Right cardiac atrium (tissue), 5 donors: ENCODE results near the gene NINJ2. TPM values are rescaled to one million over a fixed set of nuclear protein-coding genes. Genes with fewer than 3 reads are reported as not detected.

Experiments used
- ATAC-seq, 2 donors: fragments of 200-7000 bp; cut with Tn5 transposase; one replicate each; pipeline versions ENCODE4 v1.8.0 to v1.9.1; 2020; ENCODE audit warnings: moderate library complexity in 2 of 2, mild to moderate bottlenecking in 1 of 2
- DNase-seq, 3 donors: peaks; one replicate each; pipeline ENCODE4 v3.0.0-alpha.2; 2020
- H3K27ac ChIP-seq: one replicate; pipeline ENCODE4 v1.5.1; 2013; ENCODE audit warnings: mild to moderate bottlenecking, low read length, control low read depth, moderate library complexity
- H3K27me3 ChIP-seq: one replicate; pipeline ENCODE4 v1.6.1; 2013; ENCODE audit not compliant: control insufficient read depth, insufficient read depth
- H3K4me1 ChIP-seq: one replicate; pipeline ENCODE4 v1.6.1; 2013; ENCODE audit warnings: low read length; ENCODE audit not compliant: control insufficient read depth, insufficient read depth
- H3K4me3 ChIP-seq: one replicate; pipeline ENCODE4 v1.5.1; 2013; ENCODE audit warnings: low read length, control low read depth
- H3K9me3 ChIP-seq: one replicate; pipeline ENCODE4 v1.6.1; 2013; ENCODE audit warnings: low read length; ENCODE audit not compliant: control insufficient read depth
- WGBS: extraction: QIAGEN DNeasy Blood & Tissue Kit; methylation state at CpG from one replicate; pipeline ENCODE4 v1.1.7; 2013; 5-methylcytosine and 5-hydroxymethylcytosine counted together
- intact Hi-C, 4 donors: fragments of 100-400 bp; cut with DNase I; formaldehyde crosslinking; loops; one replicate each; pipeline versions ENCODE4 v1.11.0 to v1.14.0; 2022 to 2023
- polyA plus RNA-seq: library from polyadenylated mRNA; stranded (reverse); fragments of 200-250 nt; gene quantifications from one replicate; pipeline ENCODE4 v1.2.3, GENCODE V29; 2013
- total RNA-seq, 4 donors: library from RNA; stranded (reverse); fragmentation: NEBNext Ultra II Directional; extraction: Animal tissue kit (Norgen Biotek cat#: 25700); gene quantifications; one replicate each; pipeline ENCODE4 v1.2.1, GENCODE V29; 2021
- donor health status: healthy with polysubstance abuse.
- donor health status: DM: no; HTN: yes; CAD: no.
- donor health status: DM: no; HTN: no; CAD: no.
- donor health status: DM: no; HTN: yes; CAD: no; lungs with severe emphysema.
- donor health status: DM: yes; HTN: yes; CAD: no.

The NINJ2 gene
- total and polyA plus RNA-seq, 5 donors, result 3.6 to 7.4 (median 5.5) TPM

DNA sequence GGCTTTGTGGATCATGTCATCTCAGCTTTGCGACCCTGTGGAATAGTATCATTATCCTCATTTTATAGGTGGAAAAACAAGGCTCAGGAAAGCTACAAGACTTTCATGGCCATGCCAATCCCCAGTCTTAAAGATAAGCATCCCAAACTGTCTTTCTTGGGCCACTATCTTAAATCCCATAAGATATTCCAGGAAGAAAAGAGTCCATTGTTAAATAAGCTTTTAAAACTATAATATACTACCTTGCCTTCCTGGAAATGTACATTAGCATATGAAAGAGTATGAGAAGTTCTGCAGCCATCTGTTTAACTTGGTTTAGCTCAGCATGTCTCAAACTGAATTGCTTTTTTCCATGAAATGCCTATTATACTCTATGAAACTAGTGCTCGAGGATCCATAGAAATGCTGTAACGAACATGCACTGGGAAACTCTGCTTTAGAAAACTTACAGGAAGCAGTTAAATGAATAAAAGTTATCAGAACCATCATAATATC, 126.4 kb downstream of the NINJ2 start:
- ATAC-seq (no peak), DNase-seq (no peak)
- WGBS, result 94% methylated on average over 3 of the region's 3 CpGs
- intact Hi-C loops, result no loop called here
- H3K27ac ChIP-seq, result no peak overlapping the region
- H3K9me3 ChIP-seq, result no peaks in the 10 kb centered on the region
- peaks cover 4% of the 10 kb centered on the region for H3K4me1 ChIP-seq
- no peaks in the 10 kb centered on the region for H3K27me3 ChIP-seq
- no peak overlapping the region for H3K4me3 ChIP-seq

DNA sequence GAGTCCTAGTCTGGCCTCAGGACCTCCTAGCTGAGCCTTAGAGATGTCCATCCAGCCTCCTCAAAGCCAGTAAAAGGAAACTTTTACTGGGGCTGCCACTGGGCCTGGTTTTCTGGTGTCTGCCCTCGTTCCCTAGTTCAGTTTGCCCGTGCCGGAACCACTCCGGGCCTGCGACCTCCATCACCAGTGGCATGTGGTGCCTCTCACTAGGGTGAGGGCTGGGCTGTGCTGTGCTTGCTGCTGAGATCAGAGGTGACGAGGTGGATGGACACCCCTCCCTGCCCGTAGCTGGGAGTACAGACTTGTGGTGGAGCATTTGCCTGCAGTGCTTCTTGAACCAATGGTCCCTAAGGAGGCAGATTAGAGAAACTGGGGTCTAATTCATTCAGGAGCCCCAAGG, 127.8 kb downstream of the NINJ2 start:
- intact Hi-C loops, result no loop called here
- Histone ChIP-seq H3K27ac (no peak overlapping the region), H3K27me3 (no peaks in the 10 kb centered on the region), H3K4me1 (no peaks in the 10 kb centered on the region), H3K9me3 (no peaks in the 10 kb centered on the region), H3K4me3 (no peak overlapping the region)
- DNase-seq (no peak), ATAC-seq (no peak)
- 88% methylated on average over 7 of the region's 7 CpGs for WGBS

DNA sequence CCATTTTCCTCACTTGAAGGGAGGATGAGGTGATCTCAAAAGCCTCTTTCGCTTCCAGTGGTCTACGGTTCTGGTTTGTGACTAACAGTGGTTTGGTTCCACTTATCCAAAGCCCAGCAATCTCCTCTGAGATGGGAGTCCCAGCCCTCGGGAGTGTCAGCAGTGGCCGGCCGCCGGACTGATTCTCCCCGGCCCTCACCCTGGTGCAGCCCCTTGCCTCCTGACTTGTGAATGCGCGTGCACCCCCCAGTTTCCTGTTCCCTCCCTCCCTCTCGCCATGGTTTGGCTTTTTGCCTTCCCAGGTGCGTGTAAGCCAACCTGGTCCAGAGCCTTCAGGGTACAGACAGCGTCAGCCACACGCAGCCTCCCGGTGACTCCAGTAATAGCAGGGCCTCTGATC, 129.0 kb downstream of the NINJ2 start:
- no peak for ATAC-seq
- no peaks in the 10 kb centered on the region for H3K4me1 ChIP-seq
- H3K27me3 ChIP-seq, result no peaks in the 10 kb centered on the region
- 78% methylated on average over 14 of the region's 14 CpGs for WGBS
- no peaks in the 10 kb centered on the region for H3K9me3 ChIP-seq
- DNase-seq, result no peak
- intact Hi-C loops, result no loop called here
- H3K27ac ChIP-seq, result no peak overlapping the region
- no peak overlapping the region for H3K4me3 ChIP-seq

DNA sequence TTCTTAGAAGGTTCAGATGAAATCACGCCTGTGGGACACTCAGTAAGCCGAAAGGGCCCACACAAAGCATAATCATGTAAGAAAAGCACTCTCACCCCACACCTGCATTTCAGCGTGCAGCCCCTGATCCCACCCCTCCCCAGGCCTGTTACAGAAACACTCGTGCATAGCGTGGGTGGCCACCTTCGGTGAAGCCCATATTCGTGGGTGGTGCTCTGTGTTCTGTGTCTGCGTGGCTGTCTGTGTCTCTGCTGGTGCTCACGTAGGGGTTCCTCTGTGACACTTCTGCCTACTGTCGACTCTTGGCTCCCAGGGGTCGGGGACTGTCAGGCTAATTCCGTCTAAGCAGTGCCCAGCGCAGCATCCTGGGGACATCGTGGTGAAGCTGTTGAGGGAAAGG, 129.5 kb downstream of the NINJ2 start:
- ATAC-seq (no peak), DNase-seq (no peak)
- H3K9me3 ChIP-seq, result no peaks in the 10 kb centered on the region
- H3K27me3 ChIP-seq, result no peaks in the 10 kb centered on the region
- WGBS, result 86% methylated on average over 14 of the region's 14 CpGs
- no peak overlapping the region for H3K27ac ChIP-seq
- no peaks in the 10 kb centered on the region for H3K4me1 ChIP-seq
- H3K4me3 ChIP-seq, result no peak overlapping the region
- intact Hi-C loops, result no loop called here

DNA sequence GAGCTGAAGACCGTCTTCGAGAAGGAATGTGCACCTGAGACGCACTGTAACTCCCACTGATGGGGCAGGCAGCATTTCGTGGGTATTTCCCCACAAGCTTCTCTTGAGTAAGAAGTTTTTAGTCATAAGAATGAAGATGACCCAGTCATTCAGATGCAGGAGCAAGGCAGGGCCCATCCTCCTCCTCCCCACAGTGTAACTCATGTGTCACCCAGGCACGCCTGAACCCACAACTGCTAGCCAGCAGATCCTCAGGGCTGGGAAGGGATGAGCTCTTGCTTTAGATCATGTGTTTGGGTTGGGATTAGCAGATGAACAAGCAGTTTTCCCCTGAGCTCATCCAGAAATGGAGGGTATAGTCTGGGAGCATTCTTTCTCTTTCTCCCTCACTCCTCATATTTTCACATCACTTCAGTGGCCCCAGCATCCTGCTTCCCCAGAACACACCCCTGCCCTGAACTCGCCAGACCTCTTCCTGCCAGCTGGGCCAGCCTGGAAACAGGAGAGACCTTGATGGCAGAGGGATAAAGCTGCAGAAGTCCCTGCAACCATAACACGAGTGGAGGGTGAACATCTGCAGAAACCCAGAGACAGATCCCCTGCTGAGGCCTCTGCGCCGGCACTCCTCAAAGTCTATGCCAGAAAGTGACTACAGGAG, 130.2 kb downstream of the NINJ2 start:
- Histone ChIP-seq H3K27ac (no peak overlapping the region), H3K4me1 (no peaks in the 10 kb centered on the region), H3K4me3 (no peak overlapping the region), H3K9me3 (no peaks in the 10 kb centered on the region), H3K27me3 (no peaks in the 10 kb centered on the region)
- ATAC-seq (no peak), DNase-seq (no peak)
- WGBS, result 87% methylated on average over 9 of the region's 9 CpGs
- intact Hi-C loops, result no loop called here

DNA sequence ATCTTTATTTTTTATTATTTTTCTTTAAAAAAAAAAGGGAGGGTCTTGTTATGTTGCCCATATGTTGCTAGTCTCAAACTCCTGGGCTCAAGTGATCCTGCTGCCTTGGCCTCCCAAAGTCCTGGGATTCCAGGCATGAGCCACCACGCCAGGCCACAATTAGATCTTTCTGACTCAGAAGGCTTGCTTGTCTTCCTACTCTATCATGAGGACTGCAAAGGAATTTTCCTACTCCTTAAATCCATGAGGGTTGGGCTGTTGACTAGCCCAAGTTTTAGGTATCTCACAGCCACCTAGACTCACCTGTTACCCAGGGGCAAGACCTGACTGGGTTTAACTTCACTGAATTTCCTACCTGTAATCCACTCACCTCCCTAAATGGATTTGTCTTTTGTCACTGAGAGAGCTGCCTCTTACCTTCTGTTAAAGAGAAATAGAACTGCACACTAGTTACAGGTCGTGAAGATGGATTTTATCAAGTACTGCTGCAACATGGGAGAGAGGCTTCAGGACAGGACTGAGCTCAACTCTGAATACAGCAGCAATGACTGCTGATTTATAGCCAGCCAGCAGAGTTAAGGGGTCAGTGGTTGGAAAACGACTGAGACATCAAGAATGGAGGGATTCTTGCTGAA, 131.2 kb downstream of the NINJ2 start:
- no peaks in the 10 kb centered on the region for H3K9me3 ChIP-seq
- intact Hi-C loops, result no loop called here
- DNase-seq, result no peak
- no peak overlapping the region for H3K27ac ChIP-seq
- H3K4me3 ChIP-seq, result no peak overlapping the region
- no peaks in the 10 kb centered on the region for H3K4me1 ChIP-seq
- WGBS, result 84% methylated on average over 3 of the region's 3 CpGs
- ATAC-seq, result no peak
- no peaks in the 10 kb centered on the region for H3K27me3 ChIP-seq

DNA sequence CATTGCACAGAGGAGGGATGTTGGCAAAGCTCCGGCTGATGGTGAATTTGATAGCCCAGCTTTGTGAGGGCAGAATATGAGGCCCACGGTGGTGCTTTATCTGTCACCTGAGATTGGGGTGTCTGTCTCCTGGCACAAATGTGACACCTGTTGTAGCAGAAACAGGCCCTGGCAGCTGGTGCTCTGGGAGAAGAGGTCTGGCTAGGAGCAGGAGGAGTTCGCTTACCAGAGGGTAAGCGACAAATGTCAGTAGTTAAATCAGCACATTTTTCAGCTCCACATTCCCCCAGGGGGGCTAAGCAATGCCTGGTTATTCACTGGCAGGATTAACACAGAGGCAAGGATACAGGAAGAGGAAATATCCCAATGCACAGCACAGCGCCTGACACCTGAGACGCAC, 132.4 kb downstream of the NINJ2 start:
- Histone ChIP-seq H3K9me3 (no peaks in the 10 kb centered on the region), H3K4me3 (no peak overlapping the region), H3K27me3 (no peaks in the 10 kb centered on the region), H3K27ac (no peak overlapping the region), H3K4me1 (no peaks in the 10 kb centered on the region)
- intact Hi-C loops, result no loop called here
- DNase-seq, result no peak
- WGBS, result 82% methylated on average over 6 of the region's 6 CpGs
- no peak for ATAC-seq

DNA sequence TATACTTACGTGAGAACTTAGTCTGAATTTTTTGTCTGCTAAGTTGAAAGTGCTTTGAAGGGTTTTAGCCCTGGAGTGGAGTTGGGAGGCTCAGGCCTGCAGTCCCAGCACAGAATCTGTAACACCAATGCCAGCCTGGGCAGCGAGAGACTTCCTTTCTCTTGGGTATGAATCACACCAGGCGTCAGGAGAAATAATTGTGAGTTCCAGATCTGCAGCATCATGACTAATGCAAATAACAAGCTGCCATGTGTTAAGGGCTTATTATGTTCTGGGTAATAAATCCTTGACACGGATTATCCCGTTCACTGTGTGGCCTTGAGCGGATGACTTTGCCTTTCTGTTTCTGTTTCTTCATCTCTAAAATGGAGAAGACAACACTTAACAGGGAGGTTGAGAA, 132.9 kb downstream of the NINJ2 start:
- WGBS, result 89% methylated on average over 6 of the region's 6 CpGs
- intact Hi-C loops, result no loop called here
- H3K27me3 ChIP-seq, result no peaks in the 10 kb centered on the region
- no peak overlapping the region for H3K27ac ChIP-seq
- DNase-seq (no peak), ATAC-seq (no peak)
- H3K9me3 ChIP-seq, result no peaks in the 10 kb centered on the region
- no peaks in the 10 kb centered on the region for H3K4me1 ChIP-seq
- no peak overlapping the region for H3K4me3 ChIP-seq

DNA sequence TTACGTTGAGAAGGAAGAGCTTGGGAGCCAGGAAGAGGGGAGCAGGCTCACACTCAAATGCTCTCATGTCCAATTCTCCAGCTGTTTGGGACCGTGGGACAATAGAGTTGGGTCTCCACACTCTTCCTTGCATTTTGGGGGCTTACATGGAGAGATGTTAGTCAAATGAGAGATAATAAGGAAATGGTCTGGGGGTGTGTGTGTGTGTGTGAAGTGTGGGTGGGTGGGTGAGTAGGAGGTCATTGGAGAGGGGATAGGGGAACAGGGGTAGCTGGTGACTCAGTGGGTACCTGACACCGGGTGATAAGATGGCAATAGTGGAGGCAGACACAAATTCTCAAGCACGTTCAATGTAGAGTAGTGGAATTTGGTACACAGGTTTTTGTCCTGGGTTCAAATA, 135.5 kb downstream of the NINJ2 start:
- Histone ChIP-seq H3K4me3 (no peak overlapping the region), H3K9me3 (no peaks in the 10 kb centered on the region), H3K27me3 (no peaks in the 10 kb centered on the region), H3K4me1 (no peaks in the 10 kb centered on the region), H3K27ac (no peak overlapping the region)
- DNase-seq (no peak), ATAC-seq (no peak)
- WGBS, result 77% methylated on average over 4 of the region's 4 CpGs
- intact Hi-C loops, result no loop called here

DNA sequence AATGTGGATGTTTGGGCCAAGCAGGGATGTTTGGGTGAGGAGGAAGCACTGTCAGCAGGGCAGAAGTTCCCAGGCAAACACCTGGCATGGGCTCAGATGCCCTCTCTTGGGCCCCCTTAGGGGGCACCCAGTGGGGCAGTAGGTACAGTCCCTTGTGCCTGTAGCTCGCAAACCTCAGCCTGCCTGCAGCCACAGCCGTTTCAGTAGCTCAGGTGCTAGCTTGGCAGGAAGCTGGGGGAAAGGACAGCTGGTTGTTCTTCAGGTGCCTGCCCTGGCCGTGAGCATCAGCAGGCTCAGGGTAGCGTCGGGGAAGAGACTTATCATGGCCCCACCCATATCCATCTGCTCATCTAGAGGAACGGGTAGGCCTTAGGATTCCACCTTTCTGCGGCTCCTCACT, 136.0 kb downstream of the NINJ2 start:
- DNase-seq, result no peak
- Histone ChIP-seq H3K27ac (no peak overlapping the region), H3K4me3 (no peak overlapping the region), H3K4me1 (no peaks in the 10 kb centered on the region), H3K9me3 (no peaks in the 10 kb centered on the region), H3K27me3 (no peaks in the 10 kb centered on the region)
- intact Hi-C loops, result no loop called here
- no peak for ATAC-seq
- 74% methylated on average over 7 of the region's 7 CpGs for WGBS

DNA sequence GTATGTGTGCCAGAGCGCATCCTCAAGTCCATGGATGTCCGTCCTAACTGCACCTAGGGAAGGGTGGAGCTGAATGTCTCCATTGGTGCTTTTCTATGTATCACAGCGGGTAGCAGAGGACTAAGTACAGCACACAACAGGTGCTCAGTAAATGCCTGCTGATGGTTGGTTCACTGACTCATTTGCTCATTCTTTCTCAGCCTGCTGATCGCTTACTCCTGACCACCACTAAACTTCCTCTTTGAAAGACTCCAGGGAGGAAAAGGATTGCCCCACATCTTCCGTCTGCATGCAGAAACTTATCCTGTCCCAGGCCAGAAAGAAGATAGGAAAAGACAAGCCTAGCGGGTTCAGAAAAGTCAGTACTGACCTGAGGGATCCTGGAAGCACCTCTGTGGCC, 137.2 kb downstream of the NINJ2 start:
- H3K9me3 ChIP-seq, result no peaks in the 10 kb centered on the region
- ATAC-seq (no peak), DNase-seq (no peak)
- H3K27me3 ChIP-seq, result no peaks in the 10 kb centered on the region
- H3K27ac ChIP-seq, result no peak overlapping the region
- H3K4me1 ChIP-seq, result no peaks in the 10 kb centered on the region
- no peak overlapping the region for H3K4me3 ChIP-seq
- WGBS, result 76% methylated on average over 6 of the region's 6 CpGs
- intact Hi-C loops, result no loop called here
